Measurements from ENCODE around the gene NOS3. TPM values are rescaled to one million over a fixed set of nuclear protein-coding genes. Genes with fewer than 3 reads are reported as not detected.

The NOS3 gene
- total RNA-seq, 1 donor from 2014 or later = 0.86 TPM

GRCh38 chr7:151016942-151017341 is 26.1 kb downstream of the NOS3 start:
- no peak for DNase-seq
- Mint-ChIP-seq H3K4me1 (ENCODE audit: low read depth, unreplicated experiment) (peaks cover 33% of the 10 kb centered on the region), H3K4me3 (ENCODE audit: unreplicated experiment) (peak overlapping the region; percentile 86)

GRCh38 chr7:151017370-151017952 is 26.6 kb downstream of the NOS3 start:
- peaks cover 32% of the 10 kb centered on the region for H3K4me1 Mint-ChIP-seq (ENCODE audit: low read depth, unreplicated experiment)
- no peak for DNase-seq
- peak overlapping the region; percentile 80 for H3K27ac Mint-ChIP-seq (ENCODE audit: unreplicated experiment)
- peaks cover 25% of the 10 kb centered on the region for H3K27me3 Mint-ChIP-seq (ENCODE audit: unreplicated experiment)
- H3K4me3 Mint-ChIP-seq (ENCODE audit: unreplicated experiment) = peak overlapping the region; percentile 86
- H3K36me3 Mint-ChIP-seq (ENCODE audit: unreplicated experiment) = no peaks in the 10 kb centered on the region
- H3K9me3 Mint-ChIP-seq (ENCODE audit: unreplicated experiment) = peaks cover 25% of the 10 kb centered on the region
- no peak for TF ChIP-seq CTCF (IDR thresholded peaks at IDR 0.05; ENCODE audit: partially characterized antibody, unreplicated experiment)

More at GRCh38 chr7:151016942-151017341, 26.1 kb downstream of the NOS3 start:
- Mint-ChIP-seq H3K36me3 (ENCODE audit: unreplicated experiment) (no peaks in the 10 kb centered on the region), H3K27ac (ENCODE audit: unreplicated experiment) (peak overlapping the region; percentile 80), H3K9me3 (ENCODE audit: unreplicated experiment) (peaks cover 28% of the 10 kb centered on the region), H3K27me3 (ENCODE audit: unreplicated experiment) (peaks cover 29% of the 10 kb centered on the region)
- no peak for TF ChIP-seq CTCF (IDR thresholded peaks at IDR 0.05; ENCODE audit: partially characterized antibody, unreplicated experiment)

- Mint-ChIP-seq H3K27ac (ENCODE audit: unreplicated experiment) (peak overlapping the region; percentile 80), H3K27me3 (ENCODE audit: unreplicated experiment) (peaks cover 25% of the 10 kb centered on the region)
- peak; percentile 94 for DNase-seq
Observed at GRCh38 chr7:151017953-151018420, 27.2 kb downstream of the NOS3 start.

GRCh38 chr7:151018421-151019129 is 27.8 kb downstream of the NOS3 start:
- H3K36me3 Mint-ChIP-seq (ENCODE audit: unreplicated experiment) = no peaks in the 10 kb centered on the region
- DNase-seq = peak; percentile 60
- peaks cover 33% of the 10 kb centered on the region for H3K9me3 Mint-ChIP-seq (ENCODE audit: unreplicated experiment)
- H3K27ac Mint-ChIP-seq (ENCODE audit: unreplicated experiment) = peak overlapping the region; percentile 66
- H3K27me3 Mint-ChIP-seq (ENCODE audit: unreplicated experiment) = peaks cover 28% of the 10 kb centered on the region
- H3K4me1 Mint-ChIP-seq (ENCODE audit: low read depth, unreplicated experiment) = peaks cover 37% of the 10 kb centered on the region
- H3K4me3 Mint-ChIP-seq (ENCODE audit: unreplicated experiment) = peak overlapping the region; percentile 86
- TF ChIP-seq CTCF (IDR thresholded peaks at IDR 0.05; ENCODE audit: partially characterized antibody, unreplicated experiment) = peak; percentile 47

More at GRCh38 chr7:151017953-151018420, 27.2 kb downstream of the NOS3 start:
- TF ChIP-seq CTCF (IDR thresholded peaks at IDR 0.05; ENCODE audit: partially characterized antibody, unreplicated experiment) = peak; percentile 90
- peaks cover 28% of the 10 kb centered on the region for H3K9me3 Mint-ChIP-seq (ENCODE audit: unreplicated experiment)
- H3K4me3 Mint-ChIP-seq (ENCODE audit: unreplicated experiment) = peak overlapping the region; percentile 86
- peaks cover 32% of the 10 kb centered on the region for H3K4me1 Mint-ChIP-seq (ENCODE audit: low read depth, unreplicated experiment)
- H3K36me3 Mint-ChIP-seq (ENCODE audit: unreplicated experiment) = no peaks in the 10 kb centered on the region

GRCh38 chr7:151019130-151019447 is 28.3 kb downstream of the NOS3 start:
- Mint-ChIP-seq H3K27ac (ENCODE audit: unreplicated experiment) (peak overlapping the region; percentile 98), H3K9me3 (ENCODE audit: unreplicated experiment) (peaks cover 31% of the 10 kb centered on the region), H3K36me3 (ENCODE audit: unreplicated experiment) (no peaks in the 10 kb centered on the region), H3K4me1 (ENCODE audit: low read depth, unreplicated experiment) (peaks cover 37% of the 10 kb centered on the region), H3K4me3 (ENCODE audit: unreplicated experiment) (peak overlapping the region; percentile 70), H3K27me3 (ENCODE audit: unreplicated experiment) (peaks cover 28% of the 10 kb centered on the region)
- DNase-seq = no peak
- TF ChIP-seq CTCF (IDR thresholded peaks at IDR 0.05; ENCODE audit: partially characterized antibody, unreplicated experiment) = no peak

Data from glutamatergic neuron (in vitro differentiated cells).